Bronchial epithelial cell (primary cell): ENCODE measurements around the gene RPP25. TPM values are rescaled to one million over a fixed set of nuclear protein-coding genes. Genes with fewer than 3 reads are reported as not detected.

ENCODE experiments used
- DNase-seq: peaks from one replicate; pipeline ENCODE4 v3.0.0-alpha.2; 2010; ENCODE audit warnings: low read depth
- FAIRE-seq: peaks from 2 replicates; lab custom pipeline; 2011; peaks lifted over from hg19 to GRCh38; lab: Jason Lieb, UNC
- H3K27me3 ChIP-seq: 2 replicates; pipeline ENCODE4 v1.5.1; 2011; ENCODE audit warnings: low read length; ENCODE audit not compliant: control insufficient read depth, insufficient read depth
- H3K36me3 ChIP-seq: 2 replicates; pipeline ENCODE4 v1.5.1; 2011; ENCODE audit warnings: low read length; ENCODE audit not compliant: control insufficient read depth, insufficient read depth
- H3K4me3 ChIP-seq: 2 replicates; pipeline ENCODE4 v1.5.1; 2011; ENCODE audit warnings: mild to moderate bottlenecking, low read depth, low read length, control low read depth
- total RNA-seq: library from RNA; depleted of rRNA; stranded (reverse); fragments of >200 nt; gene quantifications from 2 replicates; pipeline ENCODE4 v1.2.1, GENCODE V29; 2014
- TF ChIP-seq, protein P1 (sequence below): IDR thresholded peaks from 2 replicates; pipeline ENCODE4 v1.5.1; 2011; ENCODE audit warnings: mild to moderate bottlenecking, moderate library complexity, low read length, control low read depth, inconsistent platforms; ENCODE audit not compliant: insufficient read depth, severe bottlenecking

Gene RPP25
- total RNA-seq, 1 donor from 2014 or later, result 8.7 TPM

DNA sequence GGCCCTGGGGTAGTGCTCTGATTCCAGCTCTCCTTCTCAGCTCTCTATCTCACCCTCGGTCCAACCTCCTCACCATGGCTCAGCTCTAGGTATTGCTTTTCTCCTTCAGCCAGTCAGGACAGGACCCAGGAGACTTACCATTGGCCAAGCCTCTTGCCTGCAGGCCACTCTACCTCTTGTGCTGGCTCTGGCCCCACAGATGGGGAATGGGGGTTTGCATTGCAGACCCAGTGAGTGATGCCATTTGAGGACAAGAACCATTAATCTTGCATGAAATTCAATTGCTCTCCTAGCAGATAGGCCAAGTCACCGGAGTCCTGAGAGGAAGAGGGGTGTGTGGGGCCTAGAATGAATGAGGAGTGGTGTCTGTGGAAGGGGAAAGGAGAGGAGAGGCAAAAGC is 6.1 kb upstream of the RPP25 start:
- Histone ChIP-seq H3K4me3 (no peak overlapping the region), H3K36me3 (no peaks in the 10 kb centered on the region), H3K27me3 (peaks cover 14% of the 10 kb centered on the region)
- TF ChIP-seq, protein P1, sequence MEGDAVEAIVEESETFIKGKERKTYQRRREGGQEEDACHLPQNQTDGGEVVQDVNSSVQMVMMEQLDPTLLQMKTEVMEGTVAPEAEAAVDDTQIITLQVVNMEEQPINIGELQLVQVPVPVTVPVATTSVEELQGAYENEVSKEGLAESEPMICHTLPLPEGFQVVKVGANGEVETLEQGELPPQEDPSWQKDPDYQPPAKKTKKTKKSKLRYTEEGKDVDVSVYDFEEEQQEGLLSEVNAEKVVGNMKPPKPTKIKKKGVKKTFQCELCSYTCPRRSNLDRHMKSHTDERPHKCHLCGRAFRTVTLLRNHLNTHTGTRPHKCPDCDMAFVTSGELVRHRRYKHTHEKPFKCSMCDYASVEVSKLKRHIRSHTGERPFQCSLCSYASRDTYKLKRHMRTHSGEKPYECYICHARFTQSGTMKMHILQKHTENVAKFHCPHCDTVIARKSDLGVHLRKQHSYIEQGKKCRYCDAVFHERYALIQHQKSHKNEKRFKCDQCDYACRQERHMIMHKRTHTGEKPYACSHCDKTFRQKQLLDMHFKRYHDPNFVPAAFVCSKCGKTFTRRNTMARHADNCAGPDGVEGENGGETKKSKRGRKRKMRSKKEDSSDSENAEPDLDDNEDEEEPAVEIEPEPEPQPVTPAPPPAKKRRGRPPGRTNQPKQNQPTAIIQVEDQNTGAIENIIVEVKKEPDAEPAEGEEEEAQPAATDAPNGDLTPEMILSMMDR, result no peak
- FAIRE-seq, result no peak
- DNase-seq, result no peak

GRCh38 chr15:74962219-74962618 is 5.6 kb upstream of the RPP25 start:
- TF ChIP-seq, protein P1, result no peak
- DNase-seq (no peak), FAIRE-seq (no peak)
- H3K36me3 ChIP-seq, result no peaks in the 10 kb centered on the region
- H3K27me3 ChIP-seq, result peaks cover 16% of the 10 kb centered on the region
- no peak overlapping the region for H3K4me3 ChIP-seq

DNA sequence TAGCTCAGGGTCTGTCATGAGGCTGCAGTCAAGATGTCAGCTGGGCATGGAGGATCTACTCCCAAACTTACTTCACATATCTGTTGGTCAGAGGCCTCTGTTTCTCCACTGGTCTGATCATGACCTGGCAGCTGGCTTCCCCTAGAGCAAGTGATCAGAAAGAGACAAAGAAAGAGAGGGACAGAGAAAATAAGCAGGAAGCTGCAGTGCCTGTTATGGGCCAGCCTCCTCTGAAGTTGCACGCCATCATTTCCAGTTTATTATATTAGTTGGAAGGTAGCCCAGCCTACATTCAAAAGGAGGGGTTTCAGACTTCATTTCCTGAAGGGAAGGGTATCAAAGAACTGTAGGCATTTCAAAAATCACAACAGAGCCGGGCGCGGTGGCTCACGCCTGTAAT is 5.0 kb upstream of the RPP25 start:
- DNase-seq (no peak), FAIRE-seq (no peak)
- TF ChIP-seq, protein P1, result no peak
- no peak overlapping the region for H3K4me3 ChIP-seq
- H3K27me3 ChIP-seq, result peaks cover 16% of the 10 kb centered on the region
- H3K36me3 ChIP-seq, result no peaks in the 10 kb centered on the region

GRCh38 chr15:74960995-74961588 is 4.5 kb upstream of the RPP25 start:
- no peak for FAIRE-seq
- Histone ChIP-seq H3K36me3 (no peaks in the 10 kb centered on the region), H3K4me3 (no peak overlapping the region), H3K27me3 (peaks cover 16% of the 10 kb centered on the region)
- DNase-seq, result no peak
- TF ChIP-seq, protein P1, result no peak

DNA sequence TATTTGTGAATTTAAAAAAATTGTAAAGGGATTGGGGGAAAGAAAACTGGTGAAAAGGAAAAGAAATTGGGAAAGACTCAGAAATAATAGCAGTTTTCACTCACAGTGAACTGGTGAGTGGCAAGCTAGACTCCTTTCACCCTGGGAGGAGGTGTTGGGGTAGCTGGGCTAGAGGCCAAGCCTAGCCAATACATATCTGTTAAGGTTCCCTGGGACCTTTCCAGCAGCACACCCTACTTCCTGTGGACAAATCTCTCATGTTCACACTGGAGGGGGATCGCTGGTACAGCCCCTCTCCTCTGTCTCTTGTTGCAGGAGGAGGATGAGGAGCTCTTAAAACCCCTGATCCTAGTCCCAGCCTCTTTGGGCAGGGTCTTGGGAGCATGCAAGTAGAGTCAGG is 3.7 kb upstream of the RPP25 start:
- H3K36me3 ChIP-seq, result no peaks in the 10 kb centered on the region
- peaks cover 16% of the 10 kb centered on the region for H3K27me3 ChIP-seq
- DNase-seq, result no peak
- TF ChIP-seq, protein P1, result no peak
- no peak for FAIRE-seq
- no peak overlapping the region for H3K4me3 ChIP-seq

- Histone ChIP-seq H3K27me3 (peaks cover 16% of the 10 kb centered on the region), H3K36me3 (no peaks in the 10 kb centered on the region), H3K4me3 (no peak overlapping the region)
- TF ChIP-seq, protein P1, result no peak
- FAIRE-seq (no peak), DNase-seq (no peak)
Measured at GRCh38 chr15:74959586-74959939, 3.0 kb upstream of the RPP25 start.
